Ovary (tissue), 9 donors: ENCODE measurements around the gene CFAP299. TPM values are rescaled to one million over a fixed set of nuclear protein-coding genes. Genes with fewer than 3 reads are reported as not detected.

ENCODE experiments used
- DNase-seq, 5 donors: peaks; one replicate each; pipeline ENCODE4 v3.0.0-alpha.2; 2019 to 2020
- H3K27ac ChIP-seq, 2 donors: fragments of 200-600 bp; one replicate each; pipeline versions ENCODE4 v1.5.1 to v1.8.0; 2019 to 2022
- H3K27me3 ChIP-seq: fragments of 200-600 bp; one replicate; pipeline ENCODE4 v1.8.0; 2022
- H3K36me3 ChIP-seq: fragments of 200-600 bp; sonication (generic); one replicate; pipeline ENCODE4 v1.5.1; 2019
- H3K4me1 ChIP-seq: one replicate; pipeline ENCODE4 v1.8.1; 2013; ENCODE audit warnings: mild to moderate bottlenecking, moderate library complexity; ENCODE audit not compliant: insufficient read depth
- H3K4me3 ChIP-seq: fragments of 200-600 bp; sonication (generic); one replicate; pipeline ENCODE4 v1.5.1; 2017
- H3K9me3 ChIP-seq, 2 donors: fragments of 200-600 bp in 1 of 2; sonication (generic) in 1 of 2; one replicate each; pipeline versions ENCODE4 v1.5.1 to v1.8.1; 2013 to 2019; ENCODE audit warnings: mild to moderate bottlenecking in 1 of 2, moderate library complexity in 1 of 2
- CTCF ChIP-seq, 3 donors: fragments of 450-650 bp in 2 of 3; fragments of 200-600 bp in 1 of 3; IDR thresholded peaks; one replicate each; pipeline versions ENCODE4 v1.5.1 to v1.8.0; 2016 to 2022; ENCODE audit warnings: antibody characterized with exemption in 3 of 3, mild to moderate bottlenecking in 1 of 3
- EP300 ChIP-seq: sonication (generic); formaldehyde crosslinking; IDR thresholded peaks from one replicate; pipeline ENCODE4 v1.6.1; 2017; ENCODE audit warnings: antibody characterized with exemption
- POLR2A ChIP-seq: fragments of 450-650 bp; IDR thresholded peaks from one replicate; pipeline ENCODE4 v1.6.1; 2017; ENCODE audit warnings: antibody characterized with exemption, mild to moderate bottlenecking, moderate library complexity
- WGBS, 3 donors: extraction: QIAGEN DNeasy Blood & Tissue Kit in 1 of 3; methylation state at CpG; one replicate each; pipeline versions ENCODE4 v1.1.5 to v1.1.7; 2013 to 2017; 5-methylcytosine and 5-hydroxymethylcytosine counted together
- intact Hi-C, 4 donors: fragments of 100-400 bp; cut with DNase I; formaldehyde crosslinking; loops; one replicate each; pipeline versions ENCODE4 v1.11.0 to v1.15.1; 2022 to 2023
- polyA plus RNA-seq, 2 donors: library from polyadenylated mRNA; stranded (reverse); fragments of 200-250 nt in 1 of 2; fragments of 350-450 nt in 1 of 2; fragmentation: Illumina TruSeq in 1 of 2; extraction: RNeasy Lipid Tissue Mini Kit (QIAGEN cat#74804) in 1 of 2; gene quantifications; one replicate each; pipeline ENCODE4 v1.2.3, GENCODE V29; 2013 to 2014
- total RNA-seq, 7 donors: library from RNA; depleted of rRNA in 2 of 7; stranded (reverse); fragments of >200 nt in 2 of 7; fragmentation: NEBNext Ultra II Directional in 3 of 7; extraction: Animal tissue kit (Norgen Biotek cat#: 25700) in 3 of 7; gene quantifications; one replicate each; pipeline versions ENCODE4 v1.1.0 to v1.2.4, GENCODE V29; 2016 to 2023
- donor health status: DM: no; HTN: no; CAD: no; lungs with moderate emphysema.
- donor health status: DM: no; HTN: no; CAD: no.
- donor health status: Bipolar disorder and iron deficiency.
- donor health status: DM: yes; HTN: yes; CAD: no.
- donor health status: DM: no; HTN: no; CAD: no.
- donor health status: DM: yes; HTN: yes; CAD: no.

The CFAP299 gene
- total and polyA plus RNA-seq, 9 donors: 0.32 to 17.0 (median 0.97) TPM; not detected in 2

- Histone ChIP-seq H3K27ac (no peak overlapping the region), H3K4me3 (no peak overlapping the region), H3K9me3 (no peaks in the 10 kb centered on the region), H3K4me1 (no peaks in the 10 kb centered on the region), H3K27me3 (no peaks in the 10 kb centered on the region), H3K36me3 (no peaks in the 10 kb centered on the region)
- 78 to 88% (median 81%) methylated on average over 4 of the region's 4 CpGs for WGBS, 3 donors
- no peak for DNase-seq
- TF ChIP-seq CTCF (IDR thresholded peaks at IDR 0.05) (no peak), POLR2A (no peak), EP300 (no peak)
- intact Hi-C loops: no loop called here
Measured at GRCh38 chr4:80321776-80322175, 13.8 kb upstream of the CFAP299 start.

- Histone ChIP-seq H3K4me1 (no peaks in the 10 kb centered on the region), H3K27ac (no peak overlapping the region), H3K9me3 (no peaks in the 10 kb centered on the region), H3K4me3 (no peak overlapping the region), H3K27me3 (no peaks in the 10 kb centered on the region), H3K36me3 (no peaks in the 10 kb centered on the region)
- TF ChIP-seq CTCF (IDR thresholded peaks at IDR 0.05) (no peak), POLR2A (no peak), EP300 (no peak)
- intact Hi-C loops: no loop called here
- no peak for DNase-seq
Measured at GRCh38 chr4:80322716-80323115, 12.8 kb upstream of the CFAP299 start.

GRCh38 chr4:80324171-80324570, 11.4 kb upstream of the CFAP299 start:
- DNase-seq: no peak

GRCh38 chr4:80331693-80332092, 3.8 kb upstream of the CFAP299 start:
- H3K27me3 ChIP-seq: no peaks in the 10 kb centered on the region
- no peak overlapping the region for H3K27ac ChIP-seq
- peaks cover 7% of the 10 kb centered on the region for H3K4me1 ChIP-seq
- H3K36me3 ChIP-seq: no peaks in the 10 kb centered on the region
- no peak for TF ChIP-seq POLR2A
- no peak for TF ChIP-seq EP300
- no peak for TF ChIP-seq CTCF (IDR thresholded peaks at IDR 0.05)
- no peak overlapping the region for H3K4me3 ChIP-seq
- intact Hi-C loops: no loop called here
- no peak for DNase-seq
- H3K9me3 ChIP-seq: no peaks in the 10 kb centered on the region
- 87 to 94% (median 90%) methylated on average over 2 of the region's 2 CpGs for WGBS, 3 donors

More at GRCh38 chr4:80324171-80324570, 11.4 kb upstream of the CFAP299 start:
- Histone ChIP-seq H3K27ac (no peak overlapping the region), H3K36me3 (no peaks in the 10 kb centered on the region), H3K9me3 (no peaks in the 10 kb centered on the region), H3K27me3 (no peaks in the 10 kb centered on the region), H3K4me1 (no peaks in the 10 kb centered on the region), H3K4me3 (no peak overlapping the region)
- intact Hi-C loops: no loop called here
- TF ChIP-seq POLR2A (no peak), EP300 (no peak), CTCF (IDR thresholded peaks at IDR 0.05) (no peak)
- 67 to 84% (median 81%) methylated on average over 6 of the region's 6 CpGs for WGBS, 3 donors

- no peak for DNase-seq
- TF ChIP-seq EP300: no peak
- TF ChIP-seq POLR2A: no peak
- TF ChIP-seq CTCF (IDR thresholded peaks at IDR 0.05): no peak
- intact Hi-C loops: no loop called here
- Histone ChIP-seq H3K9me3 (no peaks in the 10 kb centered on the region), H3K4me1 (peaks cover 7% of the 10 kb centered on the region), H3K4me3 (no peak overlapping the region), H3K36me3 (no peaks in the 10 kb centered on the region), H3K27ac (no peak overlapping the region), H3K27me3 (no peaks in the 10 kb centered on the region)
- 9 to 36% (median 22%) methylated on average over 4 of the region's 4 CpGs for WGBS, 3 donors
Measured at GRCh38 chr4:80333121-80333520, 2.4 kb upstream of the CFAP299 start.
